Stimulated activated CD8-positive, alpha-beta memory T cell treated with anti-CD3 and anti-CD28 coated beads, Interleukin-4, amount 100 ng/mL, for 24 hours (primary cell): ENCODE data around the gene VASN.
"Not testable (repeated sequence)": the region's sequence is repeated elsewhere in the genome, so short reads cannot be mapped to it uniquely, and the experiment has no call there.

Experiments
- DNase-seq: peaks from one replicate; pipeline ENCODE4 v3.0.0-alpha.2; 2020; ENCODE audit warnings: low read depth

VASN gene

DNA sequence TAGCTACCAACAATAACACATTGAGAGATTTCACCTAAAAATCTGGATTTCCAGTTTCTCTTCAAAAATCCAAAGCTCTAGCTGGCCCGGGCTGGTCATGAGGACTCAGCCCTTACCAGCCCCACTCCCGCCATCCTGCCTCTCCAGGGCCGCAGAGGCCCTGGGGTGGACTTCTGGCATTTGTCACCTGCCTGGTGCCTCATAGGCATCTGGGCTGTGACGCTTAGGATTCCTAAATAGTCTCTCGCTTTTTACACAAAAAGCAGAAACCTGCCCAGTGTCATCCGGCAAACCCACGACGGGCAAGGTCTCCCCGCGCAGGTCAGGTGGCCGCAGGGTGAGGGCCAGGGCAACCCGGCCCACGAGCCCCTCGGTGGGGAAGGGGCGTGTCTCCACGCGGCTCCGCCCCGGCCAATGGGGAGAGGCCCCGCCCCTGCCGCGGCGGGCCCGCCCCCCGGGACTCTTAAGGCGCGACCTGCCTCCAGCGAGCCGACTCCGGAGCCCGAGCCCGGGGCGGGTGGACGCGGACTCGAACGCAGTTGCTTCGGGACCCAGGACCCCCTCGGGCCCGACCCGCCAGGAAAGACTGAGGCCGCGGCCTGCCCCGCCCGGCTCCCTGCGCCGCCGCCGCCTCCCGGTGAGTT is at the start of gene VASN:
TSS of gene VASN (plus strand) at position 492 of the 644 bp plus-strand sequence. CDS start 9,030 bp downstream, outside the sequence.
- DNase-seq, result peak; percentile 63

DNA sequence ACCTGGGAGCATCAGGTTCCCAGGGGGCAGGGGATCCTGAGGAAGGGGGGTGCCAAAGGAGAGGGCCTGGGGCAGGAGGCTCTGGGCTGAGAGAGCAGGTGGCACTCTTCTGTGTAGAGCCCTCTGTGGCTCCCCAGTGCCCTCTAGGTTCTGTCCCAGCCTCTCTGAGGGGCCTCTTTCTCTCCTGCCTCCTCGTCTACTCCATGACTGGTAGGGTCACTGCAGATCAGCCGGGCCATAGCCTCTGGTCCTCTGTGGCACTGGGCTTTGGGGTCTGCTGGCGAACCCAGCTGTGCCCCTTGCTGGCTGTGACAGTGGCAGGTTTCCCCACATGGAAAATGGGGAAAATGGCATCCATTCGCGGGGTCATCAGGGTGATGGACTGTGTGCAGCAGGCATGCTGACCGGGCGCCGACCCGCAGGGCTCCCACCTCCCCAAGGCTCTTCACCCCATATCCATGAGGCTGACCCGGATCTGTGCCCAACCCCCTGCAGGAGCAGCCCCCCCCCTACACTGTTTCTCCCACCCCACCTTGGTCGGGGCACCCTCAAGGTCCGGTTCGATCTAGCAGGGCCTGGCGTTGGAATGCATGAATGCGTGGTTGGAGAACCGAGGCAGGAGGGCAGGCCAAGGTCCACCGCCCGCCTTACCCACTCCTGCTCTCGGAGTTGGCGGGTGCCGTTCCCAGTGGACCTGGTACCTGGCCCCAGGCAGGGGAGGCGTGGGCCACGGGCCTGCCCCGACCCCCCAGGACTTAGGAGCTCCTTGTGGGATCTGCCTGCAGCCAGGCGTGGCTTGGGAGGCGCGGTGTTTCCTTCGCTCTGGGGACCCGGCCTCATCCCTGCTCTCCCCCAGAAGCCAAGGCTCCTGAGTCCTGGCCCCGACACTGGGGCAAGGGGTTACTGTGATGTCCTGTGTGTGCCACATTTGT is 49.3 kb upstream of the VASN start:
- no peak for DNase-seq

DNA sequence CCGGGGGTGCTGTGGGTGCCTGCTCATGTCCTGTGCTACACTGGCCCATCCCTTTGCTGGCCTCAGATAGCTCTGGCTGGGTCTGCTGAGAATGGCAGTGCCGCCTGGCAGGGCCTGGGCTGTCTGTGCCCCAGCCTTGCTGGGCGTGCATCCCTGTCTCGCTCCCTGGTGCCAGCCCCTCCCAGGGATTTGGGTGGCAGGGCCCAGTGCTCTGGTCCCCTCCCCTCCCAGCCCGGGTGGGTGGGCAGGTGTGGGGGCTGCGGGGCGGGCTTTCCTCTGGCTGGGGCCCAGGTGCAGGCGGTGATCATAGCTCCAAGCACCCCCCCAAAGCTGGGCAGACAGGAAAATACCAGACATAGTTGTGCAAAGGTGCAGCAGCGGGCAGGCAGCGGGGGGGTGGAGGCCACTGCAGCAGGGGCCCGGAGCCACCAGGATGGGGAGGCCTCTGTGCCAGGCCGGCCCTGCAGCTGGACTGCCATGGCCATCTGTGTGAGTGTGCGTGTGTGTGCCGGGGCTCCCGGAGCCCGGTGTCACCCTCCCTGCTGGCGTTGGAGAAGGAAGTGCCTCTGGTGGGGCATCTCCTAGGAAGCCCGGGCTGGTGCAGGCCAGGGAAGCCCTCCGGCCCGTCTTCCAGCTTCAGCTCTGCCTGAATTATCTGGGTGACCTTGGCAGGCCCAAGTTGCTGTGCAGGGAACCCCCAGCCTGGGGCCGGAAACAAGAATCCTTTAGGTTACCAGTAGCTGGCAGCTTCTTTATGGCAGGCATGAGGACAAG is 48.4 kb upstream of the VASN start:
- DNase-seq, result no peak

DNA sequence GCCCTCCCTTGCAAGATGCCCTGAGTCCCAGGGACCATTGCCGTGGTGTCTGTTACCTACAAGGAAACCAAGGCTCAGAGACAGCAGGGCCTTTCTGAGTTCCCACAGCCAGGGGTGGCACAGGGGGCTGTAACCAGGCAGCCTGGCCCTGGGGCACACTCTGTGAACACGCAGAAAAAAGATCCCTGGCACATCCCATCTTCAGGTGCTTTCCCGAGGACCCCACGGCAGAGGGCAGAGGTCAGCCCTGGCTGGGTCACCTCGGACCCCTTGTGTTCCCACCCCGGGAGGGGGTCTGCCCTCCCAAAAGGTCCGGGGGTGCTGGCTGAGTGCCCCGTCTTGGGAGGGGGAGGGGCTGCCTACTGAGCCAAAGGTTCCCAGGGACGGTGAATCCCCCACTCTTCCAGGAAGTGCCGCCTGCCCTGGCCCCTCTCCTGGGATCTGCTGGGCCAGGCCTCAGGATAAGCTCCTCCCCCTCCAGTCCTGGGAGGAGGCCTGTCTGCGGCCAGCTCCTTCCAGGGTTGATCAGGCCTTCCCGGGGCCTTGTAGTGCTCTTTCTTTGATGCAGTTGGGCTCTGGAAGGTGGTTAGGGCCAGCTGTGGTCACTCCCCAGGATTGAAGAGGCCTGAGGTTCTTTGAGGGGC is 47.7 kb upstream of the VASN start:
- no peak for DNase-seq

DNA sequence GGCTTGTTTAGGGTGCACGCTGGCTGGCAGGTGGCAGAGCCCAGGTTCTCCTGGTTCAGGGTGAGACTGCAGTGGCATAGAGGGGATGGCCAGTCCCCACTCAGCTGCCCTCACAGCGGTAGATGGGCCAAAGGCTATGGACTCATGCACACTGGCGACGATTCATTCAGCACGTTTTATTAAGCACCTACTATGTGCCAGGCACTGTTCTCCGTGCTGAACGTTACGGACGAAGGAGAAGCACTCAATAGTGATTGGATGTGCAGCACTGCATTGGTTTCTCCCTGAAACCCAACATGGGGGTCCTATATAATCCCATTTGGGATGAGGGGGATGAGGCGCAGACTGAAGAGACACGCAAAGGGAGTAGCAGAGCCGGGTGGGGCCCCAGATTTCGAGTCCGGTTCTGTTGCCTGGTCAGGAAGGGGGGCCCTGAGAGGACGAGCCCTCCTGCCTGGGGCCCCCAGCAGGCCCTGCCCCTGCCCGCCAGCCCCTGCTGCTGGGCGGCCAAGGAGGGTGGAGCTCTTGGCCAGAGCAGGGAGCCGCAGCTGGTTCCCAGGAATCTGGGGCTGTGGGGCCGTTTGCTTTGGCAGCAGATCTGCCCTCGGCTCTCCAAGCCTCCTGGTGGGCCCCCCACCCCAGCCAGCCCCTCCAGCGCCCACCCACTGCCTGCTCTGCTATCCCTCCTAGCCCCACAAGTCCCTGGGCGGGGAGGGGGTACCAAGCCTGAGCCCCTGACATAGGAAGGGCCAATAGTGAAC is 47.0 kb upstream of the VASN start:
- DNase-seq, result no peak

DNA sequence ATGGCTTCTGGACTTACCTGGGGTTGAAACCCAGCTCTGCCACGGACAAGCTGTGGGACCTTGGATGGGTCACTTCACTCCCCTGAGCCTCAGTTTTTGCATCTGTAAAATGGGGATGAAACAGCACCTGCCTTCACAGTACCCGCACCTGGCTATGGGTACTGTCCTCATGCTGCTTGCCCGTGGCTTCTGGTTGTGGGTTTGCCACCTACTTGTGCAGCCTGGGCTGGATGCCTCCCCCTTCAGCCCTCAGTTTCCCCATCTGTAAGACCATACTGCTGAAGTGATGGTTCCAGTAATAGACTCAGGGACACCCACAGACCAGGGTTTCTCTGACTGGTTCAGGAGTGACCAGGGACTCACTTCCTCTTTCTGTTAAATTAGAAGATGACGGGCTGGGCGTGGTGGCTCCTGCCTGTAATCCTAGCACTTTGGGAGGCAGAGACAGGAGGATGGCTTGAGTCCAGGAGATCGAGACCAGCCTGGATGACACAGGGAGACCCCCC is 46.3 kb upstream of the VASN start:
- no peak for DNase-seq

DNA sequence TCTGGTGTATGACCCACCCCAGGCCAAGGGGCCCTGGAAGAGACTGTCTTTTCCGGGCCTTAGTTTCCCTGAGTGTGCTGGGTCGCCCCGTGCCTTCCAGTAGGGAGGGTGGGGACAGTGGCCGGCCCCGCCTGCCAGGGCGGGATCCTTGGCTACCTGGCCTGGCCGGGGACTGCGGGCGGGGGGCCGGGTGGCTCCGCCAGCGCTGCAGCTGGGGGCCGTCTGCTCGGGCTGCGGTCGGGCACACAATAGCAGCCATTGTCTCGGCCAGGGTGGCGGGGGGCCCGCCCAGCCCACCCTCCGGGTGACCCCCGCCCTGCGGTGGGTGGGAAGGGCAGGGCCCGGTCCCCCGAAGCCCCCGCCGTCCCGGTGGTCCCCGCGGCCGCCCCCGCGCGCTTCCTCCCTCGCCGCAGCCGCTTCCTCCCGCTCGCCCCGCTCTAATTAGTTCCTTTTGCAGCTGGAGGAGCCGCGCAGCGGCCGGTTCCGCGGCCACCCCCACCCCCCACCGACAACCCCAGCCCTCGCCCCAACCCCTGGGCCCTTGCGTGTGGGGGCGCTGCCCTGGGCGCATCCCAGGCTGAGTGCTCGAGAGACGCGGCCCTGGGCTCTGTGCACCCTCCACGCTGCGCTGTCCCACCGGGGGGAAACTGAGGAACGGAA is 44.1 kb upstream of the VASN start:
- no peak for DNase-seq

DNA sequence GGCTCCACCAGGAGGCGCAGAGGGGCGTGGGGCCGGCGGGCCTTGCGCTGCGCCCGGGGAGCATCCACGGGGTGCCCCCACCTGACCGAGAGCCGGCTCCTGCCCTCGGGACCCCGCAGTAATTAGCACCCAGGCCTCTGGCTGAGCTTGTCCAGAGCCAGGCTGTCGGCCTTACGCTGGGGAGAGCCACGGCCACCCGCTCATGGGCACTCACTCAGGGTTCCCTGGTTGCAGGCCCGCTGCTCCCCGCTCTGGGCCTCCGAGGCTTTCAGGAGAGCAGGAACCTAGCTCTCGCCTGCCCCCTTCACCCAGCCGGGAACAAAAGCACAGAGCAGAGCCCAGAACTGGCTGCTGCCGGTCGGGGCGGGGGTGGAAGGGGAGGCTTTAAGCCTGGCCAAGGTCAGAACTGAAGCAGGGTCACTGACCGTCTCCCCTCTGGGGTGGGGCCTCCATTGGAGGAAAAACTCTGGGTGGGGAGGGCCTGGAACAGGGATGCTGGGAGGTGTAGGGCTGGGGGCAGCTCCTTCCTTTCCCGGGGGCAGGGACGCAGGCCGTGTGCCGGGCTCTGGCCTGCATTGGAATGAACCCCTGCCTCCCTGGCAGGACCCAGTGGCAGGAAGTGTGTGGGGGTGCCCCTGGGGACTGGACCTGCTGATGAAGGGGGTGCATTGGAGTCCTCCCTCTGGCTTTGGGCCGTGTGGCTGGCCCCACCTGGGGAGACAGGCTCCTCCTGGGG is 43.4 kb upstream of the VASN start:
- DNase-seq, result no peak

DNA sequence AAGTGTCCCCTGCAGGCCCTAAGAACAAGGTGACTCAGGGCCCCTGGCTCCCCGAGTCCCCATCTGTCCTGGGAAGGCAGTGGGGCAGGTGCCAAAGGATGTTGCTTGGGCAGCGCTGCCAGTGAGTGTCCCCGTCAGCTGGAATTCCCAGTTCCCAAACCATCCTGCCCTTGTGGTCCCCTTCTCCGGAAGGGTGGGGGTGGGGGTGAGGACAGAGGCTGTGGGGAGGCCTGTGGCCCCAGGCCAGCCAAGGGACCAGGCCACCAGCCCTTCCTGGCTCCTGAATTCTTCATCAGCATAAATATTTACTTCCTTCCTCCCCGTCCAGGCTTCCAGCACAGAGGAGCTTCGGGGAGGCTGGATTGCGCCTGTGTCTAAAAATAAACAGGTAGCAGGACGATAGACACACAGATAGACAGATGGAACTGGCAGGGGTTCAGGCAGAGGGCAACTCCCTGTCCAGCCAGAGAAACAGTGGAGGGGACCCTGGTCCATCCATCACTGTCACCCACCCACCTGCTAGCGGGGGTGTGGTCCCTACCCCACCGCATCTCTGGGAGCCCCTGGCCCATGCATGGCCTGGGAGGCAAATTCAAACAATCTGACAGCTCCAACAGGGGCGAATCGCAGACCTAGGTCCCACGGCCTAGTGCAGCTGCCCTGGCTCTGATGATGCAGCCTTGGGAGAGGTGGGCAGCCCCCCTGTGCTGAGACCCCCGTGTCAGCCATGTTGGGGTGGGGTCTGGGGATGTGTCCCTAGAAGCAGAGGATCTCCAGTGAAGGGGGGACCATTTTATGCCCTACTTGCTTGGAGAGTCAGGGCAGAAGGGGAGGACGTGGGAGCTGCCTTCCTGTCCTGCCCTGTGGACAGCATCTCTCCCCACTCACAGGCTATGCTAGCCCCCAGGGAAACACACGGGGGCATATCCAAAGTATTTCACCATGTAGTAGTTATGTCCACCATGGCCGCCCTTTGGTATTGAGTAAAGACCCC is 42.6 kb upstream of the VASN start:
- DNase-seq, result no peak

DNA sequence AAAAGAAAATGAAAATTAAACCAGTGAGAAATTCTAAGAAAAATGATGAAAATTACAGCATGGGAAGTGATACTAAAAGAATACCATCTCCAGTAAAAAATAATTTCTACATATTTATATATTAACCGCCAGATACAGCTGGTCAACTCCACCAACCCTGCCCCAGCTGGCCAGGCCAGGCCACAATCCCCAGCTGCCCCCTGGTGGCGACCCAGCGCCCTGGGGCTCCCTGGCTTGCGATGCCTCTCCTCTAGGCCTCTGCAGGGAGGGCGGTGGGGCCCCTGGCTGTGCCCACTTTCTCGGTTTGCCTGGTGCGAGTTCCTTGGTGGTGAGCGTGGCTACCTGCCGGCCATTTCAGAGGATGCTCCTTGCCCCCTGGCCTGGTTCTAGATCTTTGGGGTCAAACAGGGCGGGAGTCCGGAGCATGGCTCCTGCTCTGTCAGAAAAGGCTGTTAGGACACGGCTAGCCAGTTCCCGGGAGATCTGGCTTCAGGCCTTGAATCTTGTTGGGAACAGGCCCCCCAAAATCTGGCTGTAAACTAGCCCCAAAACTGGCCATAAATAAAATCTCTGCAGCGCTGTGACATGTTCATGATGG is 41.3 kb upstream of the VASN start:
- peak; percentile 59 for DNase-seq

DNA sequence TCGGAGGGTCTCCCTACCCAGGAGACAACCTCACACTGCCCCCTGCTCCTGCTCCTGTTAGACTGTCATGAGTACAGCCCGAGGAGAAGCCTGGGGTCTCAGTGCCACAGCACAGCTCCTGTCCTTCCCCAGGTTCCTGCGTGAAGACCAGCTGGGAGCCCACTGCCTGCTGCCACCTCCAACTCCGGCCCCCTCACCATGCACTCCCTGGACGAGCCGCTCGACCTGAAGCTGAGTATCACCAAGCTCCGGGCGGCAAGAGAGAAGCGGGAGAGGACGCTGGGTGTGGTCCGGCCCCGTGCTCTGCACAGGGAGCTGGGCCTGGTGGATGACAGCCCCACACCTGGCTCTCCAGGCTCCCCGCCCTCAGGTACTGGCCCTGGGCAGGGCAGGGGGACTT is 39.6 kb upstream of the VASN start:
- no peak for DNase-seq

DNA sequence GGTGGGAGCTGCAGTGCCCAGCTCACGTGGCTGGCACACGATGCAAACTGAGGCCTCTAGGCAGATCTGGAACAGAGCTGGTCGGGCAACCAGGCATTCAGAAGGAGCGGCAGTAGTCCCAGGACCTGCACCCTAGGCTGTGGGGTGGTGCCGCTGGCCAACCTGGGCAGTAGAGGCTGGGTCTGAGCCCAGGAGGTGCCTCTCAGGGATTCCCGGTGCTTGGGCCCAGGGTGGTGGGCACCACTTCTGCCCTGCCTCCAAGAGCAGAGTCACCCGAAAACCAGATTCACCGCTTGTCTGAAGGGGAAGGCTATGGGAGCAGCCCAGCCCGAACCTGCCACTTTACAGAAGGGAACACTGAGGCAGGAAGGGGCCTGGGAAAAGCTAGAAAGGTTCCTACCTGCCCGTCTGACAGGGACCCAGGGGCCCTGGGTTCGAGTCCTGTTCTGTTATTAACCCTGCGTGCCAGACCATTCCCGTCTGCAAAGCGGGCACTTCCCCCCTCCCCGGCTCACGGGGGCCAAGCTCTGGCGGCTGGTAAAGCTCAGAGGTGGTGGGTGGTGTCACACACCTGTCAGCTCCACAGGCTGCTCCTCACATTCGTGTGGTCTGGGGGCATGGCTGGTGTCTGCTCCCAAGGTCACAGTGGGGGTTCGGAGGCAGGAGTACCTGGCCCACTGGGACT is 38.9 kb upstream of the VASN start:
- no peak for DNase-seq

DNA sequence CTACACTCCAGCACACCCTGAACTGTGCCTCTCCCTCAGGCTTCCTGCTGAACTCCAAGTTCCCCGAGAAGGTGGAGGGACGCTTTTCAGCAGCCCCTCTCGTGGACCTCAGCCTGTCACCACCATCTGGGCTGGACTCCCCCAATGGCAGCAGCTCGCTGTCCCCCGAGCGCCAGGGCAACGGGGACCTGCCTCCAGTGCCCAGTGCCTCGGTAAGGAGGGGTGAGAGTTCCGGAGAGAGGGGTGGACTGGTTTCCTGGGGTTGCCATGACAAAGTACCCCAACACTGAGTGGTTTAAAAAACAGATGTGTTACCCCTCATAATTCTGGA is 38.4 kb upstream of the VASN start:
- no peak for DNase-seq

DNA sequence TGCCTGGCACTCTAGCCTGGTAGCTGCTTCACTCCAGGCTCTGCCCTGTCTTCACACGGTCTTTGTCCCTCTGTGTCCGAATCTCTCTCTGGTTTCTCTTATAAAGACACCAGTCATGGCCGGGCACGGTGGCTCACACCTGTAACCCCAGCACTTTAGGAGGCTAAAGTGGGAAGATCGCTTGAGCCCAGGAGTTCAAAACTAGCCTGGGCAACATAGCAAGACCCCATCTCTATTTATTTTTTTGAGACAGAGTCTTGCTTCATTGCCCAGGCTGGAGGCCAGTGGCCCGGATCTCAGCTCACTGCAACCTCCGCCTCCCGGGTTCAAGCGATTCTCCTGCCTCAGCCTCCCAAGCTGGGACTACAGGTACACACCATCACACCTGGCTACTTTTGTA is 37.9 kb upstream of the VASN start:
- not testable (repeated sequence) for DNase-seq

DNA sequence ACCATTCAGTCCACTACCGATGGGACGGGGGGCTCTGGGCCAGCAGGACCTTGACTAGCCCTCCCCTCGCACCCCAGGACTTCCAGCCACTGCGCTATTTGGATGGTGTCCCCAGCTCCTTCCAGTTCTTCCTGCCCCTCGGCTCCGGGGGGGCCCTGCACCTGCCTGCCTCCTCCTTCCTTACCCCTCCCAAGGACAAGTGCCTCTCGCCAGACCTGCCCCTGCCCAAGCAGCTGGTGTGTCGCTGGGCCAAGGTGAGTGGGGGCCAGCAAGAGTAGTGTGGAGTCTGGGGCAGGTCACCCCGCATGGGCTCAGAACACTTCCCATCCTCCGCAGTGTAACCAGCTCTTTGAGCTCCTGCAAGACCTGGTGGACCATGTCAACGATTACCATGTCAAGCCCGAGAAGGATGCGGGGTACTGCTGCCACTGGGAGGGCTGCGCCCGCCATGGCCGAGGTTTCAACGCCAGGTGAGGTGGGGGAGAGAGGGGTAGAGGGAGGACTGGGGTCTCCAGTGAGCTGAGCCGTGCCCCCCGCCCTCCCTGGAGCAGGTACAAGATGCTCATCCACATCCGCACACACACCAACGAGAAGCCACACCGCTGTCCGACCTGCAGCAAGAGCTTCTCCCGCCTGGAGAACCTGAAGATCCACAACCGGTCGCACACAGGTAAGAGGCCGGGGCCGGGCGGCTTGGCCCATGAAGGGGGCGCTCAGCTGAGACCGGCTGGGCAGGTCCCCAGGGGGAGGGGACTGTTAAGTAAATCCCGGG is 36.7 kb upstream of the VASN start:
- no peak for DNase-seq

DNA sequence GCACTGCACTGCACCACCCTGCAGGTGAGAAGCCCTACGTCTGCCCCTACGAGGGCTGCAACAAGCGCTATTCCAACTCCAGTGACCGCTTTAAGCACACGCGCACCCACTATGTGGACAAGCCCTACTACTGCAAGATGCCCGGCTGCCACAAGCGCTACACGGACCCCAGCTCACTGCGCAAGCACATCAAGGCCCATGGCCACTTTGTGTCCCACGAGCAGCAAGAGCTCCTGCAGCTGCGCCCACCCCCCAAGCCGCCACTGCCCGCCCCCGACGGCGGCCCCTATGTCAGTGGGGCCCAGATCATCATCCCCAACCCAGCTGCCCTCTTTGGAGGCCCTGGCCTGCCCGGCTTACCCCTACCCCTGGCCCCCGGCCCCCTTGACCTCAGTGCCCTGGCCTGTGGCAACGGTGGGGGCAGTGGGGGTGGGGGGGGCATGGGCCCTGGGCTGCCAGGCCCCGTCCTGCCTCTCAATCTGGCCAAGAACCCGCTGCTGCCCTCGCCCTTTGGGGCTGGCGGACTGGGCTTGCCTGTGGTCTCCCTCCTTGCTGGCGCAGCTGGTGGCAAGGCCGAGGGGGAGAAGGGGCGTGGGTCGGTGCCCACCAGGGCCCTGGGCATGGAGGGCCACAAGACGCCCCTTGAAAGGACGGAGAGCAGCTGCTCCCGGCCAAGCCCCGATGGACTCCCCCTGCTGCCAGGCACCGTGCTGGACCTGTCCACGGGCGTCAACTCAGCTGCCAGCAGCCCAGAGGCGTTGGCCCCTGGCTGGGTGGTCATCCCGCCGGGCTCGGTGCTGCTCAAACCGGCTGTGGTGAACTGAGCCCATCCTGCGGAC is 34.7 kb upstream of the VASN start:
- DNase-seq, result no peak
